ENCODE results near the gene MAEL. TPM values are rescaled to one million over a fixed set of nuclear protein-coding genes. Genes with fewer than 3 reads are reported as not detected.

The MAEL gene
- total and polyA plus RNA-seq, 2 of the 13 experiments (the other 11 are each of a cell fraction or from before 2014, with no cell fraction given) = not detected

DNA sequence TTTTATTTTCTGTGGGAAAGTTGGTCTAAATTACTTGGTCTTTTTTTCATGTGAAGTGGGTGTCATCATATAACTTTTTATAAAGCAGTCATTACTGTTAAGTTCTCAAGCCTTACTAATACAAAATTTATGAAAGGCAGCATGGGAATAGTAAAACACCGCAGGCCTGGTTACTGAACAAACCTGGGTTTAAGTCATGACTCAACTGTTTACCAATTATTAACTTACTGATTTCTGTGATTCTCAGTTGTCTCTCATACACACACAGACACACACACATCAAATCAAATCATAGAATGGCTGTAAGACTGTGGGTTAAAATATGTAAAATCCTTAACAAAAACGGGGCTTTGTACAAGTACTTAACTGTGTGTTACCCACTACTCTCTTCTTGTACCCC, 14.6 kb downstream of the MAEL start:
- 1% methylated on average over 2 of the region's 2 CpGs for WGBS (ENCODE audit: low lambda C conversion rate)
- no peak overlapping the region for H3K27ac ChIP-seq (ENCODE audit: extremely low read length, insufficient read depth, low read length)
- DNase-seq (ENCODE audit: low spot score) (no peak), ATAC-seq (no peak), FAIRE-seq (no peak)
- ChIA-PET CTCF (ENCODE audit: low intra/inter-chr PET ratio, low total read pairs) (no interaction called here), POLR2A (no interaction called here)
- H3K36me3 ChIP-seq (replicated peaks in 1 of 2; ENCODE audit: control insufficient read depth in 1 of 2, insufficient read depth in 2 of 2, low read length in 2 of 2) = no peaks in the 10 kb centered on the region
- H4K20me1 ChIP-seq (ENCODE audit: insufficient read depth, low read length) = no peaks in the 10 kb centered on the region
- no peak overlapping the region for H3K4me2 ChIP-seq (ENCODE audit: low read depth, low read length)
- H3K27me3 ChIP-seq (ENCODE audit: control insufficient read depth in 1 of 2, insufficient read depth in 2 of 2, low read length in 2 of 2) = no peaks in the 10 kb centered on the region
- no peak overlapping the region for H3K4me3 ChIP-seq (replicated peaks in 1 of 3; ENCODE audit: insufficient read depth in 1 of 3, low read depth in 2 of 3, low read length in 3 of 3)
- no peaks in the 10 kb centered on the region for H3K4me1 ChIP-seq (ENCODE audit: insufficient read depth, low read length)
- in situ Hi-C loops (cut with HindIII; ENCODE audit: extremely low pct_ligation_motif_present, low pct_unique_long_range_greater_than_20kb) (no loop called here), intact Hi-C loops (cut with micrococcal nuclease; ENCODE audit: unreplicated experiment) (no loop called here)
- no peak overlapping the region for H3K9ac ChIP-seq (ENCODE audit: insufficient read depth, low read depth, low read length)
- H3K9me3 ChIP-seq (ENCODE audit: low read length) = no peaks in the 10 kb centered on the region
- BruUV-seq (replicated peaks) = no TSS peak
- no peak for TF ChIP-seq DNMT3B (CRISPR knock-in tag; conservative IDR thresholded peaks at IDR 0.05)
- no peaks in the 10 kb centered on the region for H3K79me2 ChIP-seq (ENCODE audit: insufficient read depth, low read length)
- no peak overlapping the region for H2AFZ ChIP-seq (ENCODE audit: low read length)

GRCh38 chr1:167011560-167012191, 22.6 kb downstream of the MAEL start:
- Histone ChIP-seq H3K27ac (ENCODE audit: extremely low read length, insufficient read depth, low read length) (no peak overlapping the region), H4K20me1 (ENCODE audit: insufficient read depth, low read length) (no peaks in the 10 kb centered on the region), H3K4me3 (replicated peaks in 1 of 3; ENCODE audit: insufficient read depth in 1 of 3, low read depth in 2 of 3, low read length in 3 of 3) (no peak overlapping the region), H3K4me1 (ENCODE audit: insufficient read depth, low read length) (no peaks in the 10 kb centered on the region), H3K79me2 (ENCODE audit: insufficient read depth, low read length) (no peaks in the 10 kb centered on the region), H2AFZ (ENCODE audit: low read length) (no peak overlapping the region), H3K4me2 (ENCODE audit: low read depth, low read length) (no peak overlapping the region), H3K9ac (ENCODE audit: insufficient read depth, low read depth, low read length) (no peak overlapping the region), H3K9me3 (ENCODE audit: low read length) (no peaks in the 10 kb centered on the region), H3K27me3 (ENCODE audit: control insufficient read depth in 1 of 2, insufficient read depth in 2 of 2, low read length in 2 of 2) (no peaks in the 10 kb centered on the region), H3K36me3 (replicated peaks in 1 of 2; ENCODE audit: control insufficient read depth in 1 of 2, insufficient read depth in 2 of 2, low read length in 2 of 2) (no peaks in the 10 kb centered on the region)
- DNase-seq (ENCODE audit: low spot score) (no peak), FAIRE-seq (no peak), ATAC-seq (no peak)
- in situ Hi-C loops (cut with HindIII; ENCODE audit: extremely low pct_ligation_motif_present, low pct_unique_long_range_greater_than_20kb) = no loop called here
- WGBS (ENCODE audit: low lambda C conversion rate) = 0% methylated on average over 1 of the region's 1 CpG
- CTCF ChIA-PET (ENCODE audit: low intra/inter-chr PET ratio, low total read pairs) = no interaction called here
- POLR2A ChIA-PET = no interaction called here
- BruUV-seq (replicated peaks) = no TSS peak
- peak; percentile 83 for TF ChIP-seq CEBPB (IDR thresholded peaks at IDR 0.05; ENCODE audit: borderline replicate concordance, low read depth, low read length)
- TF ChIP-seq JUN (CRISPR knock-in tag; IDR thresholded peaks at IDR 0.05) = no peak
- TF ChIP-seq LCORL (IDR thresholded peaks at IDR 0.05) = no peak
- no peak for TF ChIP-seq LCORL (CRISPR knock-in tag; IDR thresholded peaks at IDR 0.05)
- TF ChIP-seq ZNF773 (CRISPR knock-in tag; IDR thresholded peaks at IDR 0.05; ENCODE audit: borderline replicate concordance) = no peak
- TF ChIP-seq ZNF672 (CRISPR knock-in tag; IDR thresholded peaks at IDR 0.05) = no peak
- intact Hi-C loops (cut with micrococcal nuclease; ENCODE audit: unreplicated experiment) = no loop called here

Measured in HepG2 (cell line).